WTC11 (cell line): ENCODE data around the gene NEUROD2. TPM values are rescaled to one million over a fixed set of nuclear protein-coding genes. Genes with fewer than 3 reads are reported as not detected.

Experiments
- ATAC-seq: fragments of 200-7000 bp; cut with Tn5 transposase; 2 replicates; pipeline ENCODE4 v1.10.0; 2021; ENCODE audit warnings: mild to moderate bottlenecking, moderate library complexity
- CTCF ChIA-PET: fragments of 300-600 bp; sonication (Branson Sonifier 250); formaldehyde crosslinking; loops from one replicate; lab custom pipeline; 2021; ENCODE audit warnings: antibody characterized with exemption; lab: Charles Lee
- POLR2A ChIA-PET: fragments of 350-600 bp; sonication (Branson Sonifier 250); formaldehyde crosslinking; loops from one replicate; lab custom pipeline; 2021; ENCODE audit warnings: antibody characterized with exemption; lab: Charles Lee
- DNase-seq: peaks from one replicate; pipeline ENCODE4 v3.0.0; 2021; ENCODE audit warnings: low spot score
- H3K27ac Mint-ChIP-seq: 2 replicates; pipeline ENCODE4 v1.8.0; 2021; ENCODE audit warnings: mixed read lengths
- H3K27me3 Mint-ChIP-seq: 2 replicates; pipeline ENCODE4 v1.8.0; 2021; ENCODE audit warnings: low read depth, mild to moderate bottlenecking, moderate library complexity, mixed read lengths
- H3K36me3 Mint-ChIP-seq: 2 replicates; pipeline ENCODE4 v1.8.0; 2021; ENCODE audit warnings: mixed read lengths
- H3K4me1 Mint-ChIP-seq: 2 replicates; pipeline ENCODE4 v1.8.0; 2022; ENCODE audit warnings: mixed read lengths
- H3K4me3 Mint-ChIP-seq: 2 replicates; pipeline ENCODE4 v1.8.0; 2021; ENCODE audit warnings: mild to moderate bottlenecking, moderate library complexity, mixed read lengths
- H3K9me3 Mint-ChIP-seq: 2 replicates; pipeline ENCODE4 v1.8.0; 2021; ENCODE audit warnings: mixed read lengths
- ATF6 ChIP-seq: sonication (generic); formaldehyde crosslinking; IDR thresholded peaks from 2 replicates; pipeline ENCODE4 v1.8.1; 2023; ENCODE audit warnings: mild to moderate bottlenecking, missing genetic modification reagents
- CREB1 ChIP-seq: sonication (generic); formaldehyde crosslinking; IDR thresholded peaks from 2 replicates; pipeline ENCODE4 v1.8.0; 2023; ENCODE audit warnings: mild to moderate bottlenecking, missing genetic modification reagents
- CTCF ChIP-seq: fragments of 200-600 bp; IDR thresholded peaks from 2 replicates; pipeline ENCODE4 v1.8.0; 2022; ENCODE audit warnings: antibody characterized with exemption
- ELF4 ChIP-seq: sonication (generic); formaldehyde crosslinking; IDR thresholded peaks from 2 replicates; pipeline ENCODE4 v1.8.1; 2022; ENCODE audit warnings: low read depth, mild to moderate bottlenecking, moderate library complexity, missing genetic modification reagents
- ETV6 ChIP-seq: sonication (generic); formaldehyde crosslinking; IDR thresholded peaks from 2 replicates; pipeline ENCODE4 v1.8.1; 2022; ENCODE audit warnings: mild to moderate bottlenecking, missing genetic modification reagents
- FOXP4 ChIP-seq: sonication (generic); formaldehyde crosslinking; IDR thresholded peaks from 2 replicates; pipeline ENCODE4 v1.8.0; 2022; ENCODE audit warnings: mild to moderate bottlenecking, missing genetic modification reagents
- HMGA2 ChIP-seq: fragments of 250-450 bp; sonication (Bioruptor Pico); IDR thresholded peaks from 2 replicates; pipeline ENCODE4 v1.4.0; 2021; ENCODE audit warnings: mild to moderate bottlenecking, moderate library complexity
- IRF1 ChIP-seq: sonication (generic); formaldehyde crosslinking; IDR thresholded peaks from 2 replicates; pipeline ENCODE4 v1.8.0; 2023; ENCODE audit warnings: missing genetic modification reagents
- MYBL2 ChIP-seq: sonication (generic); formaldehyde crosslinking; IDR thresholded peaks from 2 replicates; pipeline ENCODE4 v1.8.1; 2023; ENCODE audit warnings: mild to moderate bottlenecking, moderate library complexity, missing genetic modification reagents
- PRRX2 ChIP-seq: fragments of 250-450 bp; sonication (Bioruptor Pico); IDR thresholded peaks from 2 replicates; pipeline ENCODE4 v1.8.0; 2021; ENCODE audit warnings: mild to moderate bottlenecking
- RORB ChIP-seq: fragments of 250-450 bp; sonication (Bioruptor Pico); IDR thresholded peaks from 2 replicates; pipeline ENCODE4 v1.9.0; 2021; ENCODE audit warnings: mild to moderate bottlenecking
- SMAD3 ChIP-seq: sonication (generic); formaldehyde crosslinking; IDR thresholded peaks from 2 replicates; pipeline ENCODE4 v1.8.0; 2022; ENCODE audit warnings: missing genetic modification reagents, mild to moderate bottlenecking, borderline replicate concordance
- SMAD4 ChIP-seq: sonication (generic); formaldehyde crosslinking; IDR thresholded peaks from 2 replicates; pipeline ENCODE4 v1.8.0; 2022; ENCODE audit warnings: mild to moderate bottlenecking, missing genetic modification reagents
- SOX15 ChIP-seq: fragments of 250-450 bp; sonication (Bioruptor Pico); IDR thresholded peaks from 2 replicates; pipeline ENCODE4 v1.9.0; 2021; ENCODE audit warnings: mild to moderate bottlenecking
- TEAD1 ChIP-seq: sonication (generic); formaldehyde crosslinking; IDR thresholded peaks from 2 replicates; pipeline ENCODE4 v1.8.0; 2022; ENCODE audit warnings: mild to moderate bottlenecking, missing genetic modification reagents
- USF1 ChIP-seq: sonication (generic); formaldehyde crosslinking; IDR thresholded peaks from 2 replicates; pipeline ENCODE4 v1.8.0; 2022; ENCODE audit warnings: mild to moderate bottlenecking, missing genetic modification reagents
- ZNF416 ChIP-seq: fragments of 250-450 bp; sonication (Bioruptor Pico); IDR thresholded peaks from 2 replicates; pipeline ENCODE4 v1.9.0; 2021; ENCODE audit warnings: mild to moderate bottlenecking, inconsistent platforms
- ZNF423 ChIP-seq: fragments of 250-450 bp; sonication (Bioruptor Pico); IDR thresholded peaks from 2 replicates; pipeline ENCODE4 v2.1.2; 2022; ENCODE audit warnings: mild to moderate bottlenecking, moderate library complexity
- ZNF512 ChIP-seq: sonication (generic); formaldehyde crosslinking; IDR thresholded peaks from 2 replicates; pipeline ENCODE4 v1.8.1; 2022; ENCODE audit warnings: missing genetic modification reagents, borderline replicate concordance
- total RNA-seq: library from RNA; stranded (reverse); gene quantifications from 3 replicates; pipeline ENCODE4 v1.2.3, GENCODE V29; 2021

NEUROD2 gene
- total RNA-seq, 1 experiment from 2014 or later, result not detected

GRCh38 chr17:39564211-39564848 lies 43.4 kb downstream of the NEUROD2 start:
- POLR2A ChIA-PET, result no interaction called here
- DNase-seq, result peak; percentile 63
- Mint-ChIP-seq H3K4me3 (peak overlapping the region; percentile 23), H3K27ac (peak overlapping the region; percentile 25; the same call in 1 of the 2 replicates), H3K27me3 (no peaks in the 10 kb centered on the region; the same call in 1 of the 2 replicates)
- TF ChIP-seq SMAD4 (CRISPR knock-in tag) (no peak), HMGA2 (CRISPR knock-in tag) (no peak), ETV6 (CRISPR knock-in tag) (no peak), ZNF423 (no peak), ELF4 (CRISPR knock-in tag) (no peak), ZNF416 (no peak), PRRX2 (CRISPR knock-in tag) (no peak), FOXP4 (CRISPR knock-in tag) (no peak), SOX15 (CRISPR knock-in tag) (no peak), ATF6 (CRISPR knock-in tag) (no peak), USF1 (CRISPR knock-in tag) (no peak), CREB1 (CRISPR knock-in tag) (no peak), SMAD3 (CRISPR knock-in tag) (no peak), MYBL2 (CRISPR knock-in tag) (no peak), CTCF (no peak), IRF1 (CRISPR knock-in tag) (no peak), ZNF512 (CRISPR knock-in tag) (no peak), TEAD1 (CRISPR knock-in tag) (no peak), RORB (CRISPR knock-in tag) (no peak)
- TF ChIP-seq, all 79 proteins: peak for 0
- Mint-ChIP-seq H3K4me1 (peaks cover 26% of the 10 kb centered on the region), H3K36me3 (no peaks in the 10 kb centered on the region), H3K9me3 (no peaks in the 10 kb centered on the region)
- CTCF ChIA-PET, result interaction anchor here (1.0 to 6.9 kb wide), 8 partner anchors 9 to 90 kb away, joined by 3 to 52 read pairs (median 4); no protein-coding TSS in a partner anchor
- ATAC-seq, result peak; percentile 97
